Pancreas (tissue), 10 donors: Measurements from ENCODE around the gene TARS2. TPM values are rescaled to one million over a fixed set of nuclear protein-coding genes. Genes with fewer than 3 reads are reported as not detected.

Experiments
- ATAC-seq, 4 donors: fragments of 200-7000 bp; cut with Tn5 transposase; one replicate each; pipeline versions ENCODE4 v1.8.0 to v1.9.1; 2020; ENCODE audit warnings: mild to moderate bottlenecking in 4 of 4, moderate library complexity in 4 of 4
- DNase-seq, 6 donors: peaks; one replicate each; pipeline ENCODE4 v3.0.0-alpha.2; 2020
- FAIRE-seq: peaks from 2 replicates; lab custom pipeline; 2012; peaks lifted over from hg19 to GRCh38; lab: Jason Lieb, UNC
- H3K27ac ChIP-seq, 4 donors: fragments of 200-600 bp; sonication (generic); 1 replicate in 3 of 4; 2 replicates in 1 of 4; pipeline versions ENCODE4 v1.5.0 to v1.8.0; 2020
- H3K27me3 ChIP-seq, 4 donors: fragments of 200-600 bp; one replicate each; pipeline ENCODE4 v1.8.0; 2021
- H3K36me3 ChIP-seq, 3 donors: fragments of 200-600 bp; sonication (generic) in 1 of 3; one replicate each; pipeline versions ENCODE4 v1.5.0 to v1.8.0; 2020 to 2021
- H3K4me1 ChIP-seq, 3 donors: fragments of 200-600 bp; one replicate each; pipeline ENCODE4 v1.8.0; 2021
- H3K4me3 ChIP-seq, 4 donors: fragments of 200-600 bp; sonication (generic) in 2 of 4; one replicate each; pipeline versions ENCODE4 v1.5.0 to v1.8.0; 2020 to 2021
- H3K9me3 ChIP-seq, 4 donors: fragments of 200-600 bp; one replicate each; pipeline ENCODE4 v1.8.0; 2021
- CTCF ChIP-seq, 4 donors: fragments of 200-600 bp; sonication (generic) in 3 of 4; IDR thresholded peaks; one replicate each; pipeline versions ENCODE4 v1.5.0 to v1.8.0; 2021; ENCODE audit warnings: antibody characterized with exemption in 4 of 4
- WGBS, 2 donors: extraction: QIAGEN DNeasy Blood & Tissue Kit; methylation state at CpG; one replicate each; pipeline ENCODE4 v1.1.7; 2013; 5-methylcytosine and 5-hydroxymethylcytosine counted together
- intact Hi-C, 3 donors: fragments of 100-400 bp; cut with DNase I; formaldehyde crosslinking; loops; one replicate each; pipeline versions ENCODE4 v1.11.1 to v1.14.2; 2022
- polyA plus RNA-seq, 2 donors: library from polyadenylated mRNA; stranded (reverse); fragments of 200-250 nt; gene quantifications; one replicate each; pipeline ENCODE4 v1.2.3, GENCODE V29; 2013
- total RNA-seq, 6 donors: library from RNA; stranded (reverse); fragmentation: NEBNext Ultra II Directional in 4 of 6; extraction: Animal tissue kit (Norgen Biotek cat#: 25700) in 4 of 6; gene quantifications; one replicate each; pipeline versions ENCODE4 v1.2.1 to v1.2.4, GENCODE V29; 2021 to 2023
- donor health status: healthy with polysubstance abuse.
- donor health status: DM: no; HTN: no; CAD: no; lungs with moderate emphysema.
- donor health status: DM: no; HTN: no; CAD: no.
- donor health status: control.
- donor health status: control.
- donor health status: Bipolar disorder and iron deficiency.
- donor health status: DM: yes; HTN: yes; CAD: no.
- donor health status: DM: no; HTN: no; CAD: no.
- donor health status: DM: no; HTN: no; CAD: no.
- donor health status: DM: yes; HTN: yes; CAD: no.

Gene TARS2
- total and polyA plus RNA-seq, 8 donors: 6.9 to 13.6 (median 9.8) TPM

- H3K36me3 ChIP-seq: peaks cover 0 to 22% (median 18%) of the 10 kb centered on the region in 3 donors
- 83 to 85% methylated on average over 4 of the region's 4 CpGs for WGBS, 2 donors
- H3K9me3 ChIP-seq: no peaks in the 10 kb centered on the region
- H3K4me3 ChIP-seq: no peak overlapping the region
- H3K4me1 ChIP-seq: peaks cover 0 to 5% (median 4%) of the 10 kb centered on the region in 3 donors
- intact Hi-C loops: loop anchor here in 1 of 3 donors (5.0 kb wide), 1 partner anchor 62 kb away; no protein-coding TSS in a partner anchor
- ATAC-seq: no peak
- H3K27me3 ChIP-seq: no peaks in the 10 kb centered on the region
- FAIRE-seq: no peak
- no peak for DNase-seq
- no peak overlapping the region for H3K27ac ChIP-seq
- no peak for TF ChIP-seq CTCF (IDR thresholded peaks at IDR 0.05)
Observed at GRCh38 chr1:150474869-150475268, 12.3 kb upstream of the TARS2 start.

- 74 to 83% methylated on average over 3 of the region's 3 CpGs for WGBS, 2 donors
- H3K27ac ChIP-seq: no peak overlapping the region
- no peak for DNase-seq
Observed at GRCh38 chr1:150476754-150477153, 10.5 kb upstream of the TARS2 start.

GRCh38 chr1:150477320-150477719, 9.9 kb upstream of the TARS2 start:
- ATAC-seq: peak in 2 of 4 donors; percentile 17 to 30
- intact Hi-C loops: no loop called here
- Histone ChIP-seq H3K4me1 (peaks cover 0 to 5% (median 4%) of the 10 kb centered on the region in 3 donors), H3K27ac (no peak overlapping the region), H3K9me3 (no peaks in the 10 kb centered on the region), H3K36me3 (peaks cover 0 to 3% (median under 1%) of the 10 kb centered on the region in 3 donors), H3K27me3 (no peaks in the 10 kb centered on the region), H3K4me3 (no peak overlapping the region)
- no peak for TF ChIP-seq CTCF (IDR thresholded peaks at IDR 0.05)
- 43 to 71% methylated on average over 1 of the region's 1 CpG for WGBS, 2 donors
- no peak for FAIRE-seq
- DNase-seq: no peak

More at GRCh38 chr1:150476754-150477153, 10.5 kb upstream of the TARS2 start:
- TF ChIP-seq CTCF (IDR thresholded peaks at IDR 0.05): no peak
- Histone ChIP-seq H3K9me3 (no peaks in the 10 kb centered on the region), H3K27me3 (no peaks in the 10 kb centered on the region), H3K36me3 (peaks cover 0 to 8% (median 6%) of the 10 kb centered on the region in 3 donors), H3K4me3 (no peak overlapping the region), H3K4me1 (peaks cover 0 to 5% (median 4%) of the 10 kb centered on the region in 3 donors)
- FAIRE-seq: no peak
- intact Hi-C loops: no loop called here
- peak in 1 of 4 donors; percentile 31 for ATAC-seq

- Histone ChIP-seq H3K9me3 (no peaks in the 10 kb centered on the region), H3K27me3 (no peaks in the 10 kb centered on the region), H3K36me3 (no peaks in the 10 kb centered on the region), H3K27ac (no peak overlapping the region), H3K4me3 (no peak overlapping the region), H3K4me1 (peaks cover 0 to 5% (median 4%) of the 10 kb centered on the region in 3 donors)
- 23 to 29% methylated on average over 4 of the region's 4 CpGs for WGBS, 2 donors
- intact Hi-C loops: no loop called here
- FAIRE-seq: no peak
- peak in 2 of 4 donors; percentile 46 to 64 for ATAC-seq
- no peak for DNase-seq
- TF ChIP-seq CTCF (IDR thresholded peaks at IDR 0.05): no peak
Observed at GRCh38 chr1:150477733-150478132, 9.5 kb upstream of the TARS2 start.

- no peak for DNase-seq
- no peaks in the 10 kb centered on the region for H3K36me3 ChIP-seq
- no peak for TF ChIP-seq CTCF (IDR thresholded peaks at IDR 0.05)
- intact Hi-C loops: no loop called here
- H3K9me3 ChIP-seq: no peaks in the 10 kb centered on the region
- no peak overlapping the region for H3K27ac ChIP-seq
- H3K4me1 ChIP-seq: no peaks in the 10 kb centered on the region
- H3K27me3 ChIP-seq: no peaks in the 10 kb centered on the region
- ATAC-seq: no peak
- WGBS, 2 donors: 37 to 49% methylated on average over 4 of the region's 4 CpGs
- no peak overlapping the region for H3K4me3 ChIP-seq
- no peak for FAIRE-seq
Observed at GRCh38 chr1:150479370-150479769, 7.8 kb upstream of the TARS2 start.
